ENCODE measurements around the gene CCDC198.

GRCh38 chr14:57493467-57494181 is at the start of gene CCDC198:
- TF ChIP-seq TCF7L2 (IDR thresholded peaks at IDR 0.05; ENCODE audit: low read depth, low read length): no peak
- TF ChIP-seq REST (IDR thresholded peaks at IDR 0.05; ENCODE audit: insufficient read depth in 1 of 2, low read depth in 2 of 2, low read length in 1 of 2): no peak
- TF ChIP-seq CTCF (IDR thresholded peaks at IDR 0.05): no peak
- TF ChIP-seq SIN3A (IDR thresholded peaks at IDR 0.05; ENCODE audit: borderline replicate concordance, insufficient read depth, low read depth, low read length): no peak

Measured in Panc1 (cell line).